Vagina (tissue), 2 donors: ENCODE data around the gene AHCYL2.

Experiments
- POLR2A ChIP-seq, 2 donors: fragments of 450-650 bp; IDR thresholded peaks; one replicate each; pipeline ENCODE4 v1.6.1; 2017; ENCODE audit warnings: antibody characterized with exemption in 2 of 2, mild to moderate bottlenecking in 2 of 2, moderate library complexity in 2 of 2
- POLR2AphosphoS5 ChIP-seq, 2 donors: sonication (generic); formaldehyde crosslinking; IDR thresholded peaks; one replicate each; pipeline ENCODE4 v1.9.0; 2017; ENCODE audit warnings: antibody characterized with exemption in 2 of 2, mild to moderate bottlenecking in 2 of 2, low read depth in 1 of 2; ENCODE audit not compliant: insufficient read depth in 1 of 2
- TF ChIP-seq, protein P1 (sequence below), 3 experiments: fragments of 450-650 bp in 2 of 3; fragments of 200-600 bp in 1 of 3; sonication (generic) in 1 of 3; IDR thresholded peaks; one replicate each; pipeline ENCODE4 v1.5.1; 2017 to 2019; ENCODE audit warnings: antibody characterized with exemption in 3 of 3, mild to moderate bottlenecking in 2 of 3, moderate library complexity in 2 of 3

DNA sequence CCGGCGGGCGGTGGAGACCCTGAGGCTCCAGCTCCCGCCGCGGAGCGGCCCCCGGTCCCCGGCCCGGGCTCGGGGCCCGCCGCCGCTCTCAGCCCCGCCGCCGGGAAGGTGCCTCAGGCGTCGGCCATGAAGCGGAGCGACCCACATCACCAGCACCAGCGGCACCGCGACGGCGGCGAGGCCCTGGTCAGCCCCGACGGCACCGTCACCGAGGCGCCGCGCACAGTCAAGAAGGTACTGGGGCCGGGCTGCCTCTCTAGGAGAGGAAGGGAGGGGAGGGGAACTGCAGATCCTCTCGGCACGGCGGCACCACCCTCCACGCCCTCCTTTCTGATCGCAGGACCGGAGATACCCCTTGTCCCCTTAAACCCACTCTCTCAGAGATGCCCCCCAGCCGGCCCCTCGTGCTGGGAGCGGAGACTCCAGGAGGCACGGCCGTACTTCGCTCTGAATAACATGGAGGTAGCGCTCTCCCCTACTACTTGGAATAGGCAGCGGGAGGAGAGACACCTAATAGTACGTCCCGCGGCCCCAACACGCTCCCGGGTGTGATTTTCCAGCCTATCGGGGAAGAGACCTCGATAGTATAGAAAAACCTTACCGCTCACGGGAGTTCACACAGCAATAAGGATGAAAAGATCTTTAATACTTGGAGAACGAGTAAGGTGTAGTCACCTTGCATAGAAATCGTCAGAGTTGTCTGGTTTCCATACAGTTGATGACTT is 538 bp downstream of the AHCYL2 start:
- TF ChIP-seq POLR2A (IDR thresholded peaks at IDR 0.05) (no peak), POLR2AphosphoS5 (IDR thresholded peaks at IDR 0.05; ENCODE audit: insufficient read depth in 1 of 2, low read depth in 1 of 2) (no peak)
- TF ChIP-seq, protein P1, sequence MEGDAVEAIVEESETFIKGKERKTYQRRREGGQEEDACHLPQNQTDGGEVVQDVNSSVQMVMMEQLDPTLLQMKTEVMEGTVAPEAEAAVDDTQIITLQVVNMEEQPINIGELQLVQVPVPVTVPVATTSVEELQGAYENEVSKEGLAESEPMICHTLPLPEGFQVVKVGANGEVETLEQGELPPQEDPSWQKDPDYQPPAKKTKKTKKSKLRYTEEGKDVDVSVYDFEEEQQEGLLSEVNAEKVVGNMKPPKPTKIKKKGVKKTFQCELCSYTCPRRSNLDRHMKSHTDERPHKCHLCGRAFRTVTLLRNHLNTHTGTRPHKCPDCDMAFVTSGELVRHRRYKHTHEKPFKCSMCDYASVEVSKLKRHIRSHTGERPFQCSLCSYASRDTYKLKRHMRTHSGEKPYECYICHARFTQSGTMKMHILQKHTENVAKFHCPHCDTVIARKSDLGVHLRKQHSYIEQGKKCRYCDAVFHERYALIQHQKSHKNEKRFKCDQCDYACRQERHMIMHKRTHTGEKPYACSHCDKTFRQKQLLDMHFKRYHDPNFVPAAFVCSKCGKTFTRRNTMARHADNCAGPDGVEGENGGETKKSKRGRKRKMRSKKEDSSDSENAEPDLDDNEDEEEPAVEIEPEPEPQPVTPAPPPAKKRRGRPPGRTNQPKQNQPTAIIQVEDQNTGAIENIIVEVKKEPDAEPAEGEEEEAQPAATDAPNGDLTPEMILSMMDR (IDR thresholded peaks at IDR 0.05), result no peak
